Measurements from ENCODE around the gene ZNF485.

GRCh38 chr10:43595739-43596298 lies 10.4 kb upstream of the ZNF485 start:
- TF ChIP-seq EZH2 (IDR thresholded peaks at IDR 0.05; ENCODE audit: borderline replicate concordance, low read length) (no peak), CTCF (conservative IDR thresholded peaks at IDR 0.05 in 1 of 2, IDR thresholded peaks at IDR 0.05 in 1 of 2; ENCODE audit: extremely low read depth in 1 of 2, insufficient read depth in 1 of 2, low read depth in 1 of 2, low read length in 2 of 2) (no peak)

Data from mammary epithelial cell (primary cell).